IPS-18a (cell line): ENCODE results near the gene ATP2B2.
A peak's percentile ranks its signal among the peaks of the same experiment; 100 is the strongest.

Experiments used
- H3K27ac ChIP-seq: one replicate; pipeline ENCODE4 v1.5.1; 2013; ENCODE audit warnings: low read length
- H3K27me3 ChIP-seq: one replicate; pipeline ENCODE4 v1.6.1; 2013; ENCODE audit warnings: mild to moderate bottlenecking, low read length; ENCODE audit not compliant: control insufficient read depth, insufficient read depth
- H3K36me3 ChIP-seq: one replicate; pipeline ENCODE4 v1.6.1; 2013; ENCODE audit warnings: low read depth, low read length; ENCODE audit not compliant: control insufficient read depth
- H3K4me1 ChIP-seq: one replicate; pipeline ENCODE4 v1.6.1; 2013; ENCODE audit warnings: low read depth, low read length; ENCODE audit not compliant: control insufficient read depth
- H3K4me3 ChIP-seq: one replicate; pipeline ENCODE4 v1.5.1; 2013; ENCODE audit warnings: low read length
- H3K9ac ChIP-seq: one replicate; pipeline ENCODE4 v1.6.1; 2013; ENCODE audit warnings: mild to moderate bottlenecking, low read length, moderate library complexity
- H3K9me3 ChIP-seq: one replicate; pipeline ENCODE4 v1.6.1; 2013; ENCODE audit warnings: low read depth, low read length; ENCODE audit not compliant: control insufficient read depth

The ATP2B2 gene

GRCh38 chr3:10474275-10474646 is 31.1 kb downstream of the ATP2B2 start:
- H3K9me3 ChIP-seq: no peaks in the 10 kb centered on the region
- H3K9ac ChIP-seq: no peak overlapping the region
- no peak overlapping the region for H3K27ac ChIP-seq
- H3K36me3 ChIP-seq: no peaks in the 10 kb centered on the region
- no peak overlapping the region for H3K4me3 ChIP-seq
- H3K27me3 ChIP-seq: no peaks in the 10 kb centered on the region
- H3K4me1 ChIP-seq: peaks cover 14% of the 10 kb centered on the region

GRCh38 chr3:10473581-10474274 is 31.7 kb downstream of the ATP2B2 start:
- no peak overlapping the region for H3K27ac ChIP-seq
- no peaks in the 10 kb centered on the region for H3K36me3 ChIP-seq
- no peak overlapping the region for H3K9ac ChIP-seq
- H3K4me1 ChIP-seq: peaks cover 14% of the 10 kb centered on the region
- H3K27me3 ChIP-seq: no peaks in the 10 kb centered on the region
- no peaks in the 10 kb centered on the region for H3K9me3 ChIP-seq
- H3K4me3 ChIP-seq: no peak overlapping the region

- H3K27me3 ChIP-seq: no peaks in the 10 kb centered on the region
- H3K27ac ChIP-seq: no peak overlapping the region
These were observed 32.4 kb downstream of the ATP2B2 start for GRCh38 chr3:10472877-10473440.

DNA sequence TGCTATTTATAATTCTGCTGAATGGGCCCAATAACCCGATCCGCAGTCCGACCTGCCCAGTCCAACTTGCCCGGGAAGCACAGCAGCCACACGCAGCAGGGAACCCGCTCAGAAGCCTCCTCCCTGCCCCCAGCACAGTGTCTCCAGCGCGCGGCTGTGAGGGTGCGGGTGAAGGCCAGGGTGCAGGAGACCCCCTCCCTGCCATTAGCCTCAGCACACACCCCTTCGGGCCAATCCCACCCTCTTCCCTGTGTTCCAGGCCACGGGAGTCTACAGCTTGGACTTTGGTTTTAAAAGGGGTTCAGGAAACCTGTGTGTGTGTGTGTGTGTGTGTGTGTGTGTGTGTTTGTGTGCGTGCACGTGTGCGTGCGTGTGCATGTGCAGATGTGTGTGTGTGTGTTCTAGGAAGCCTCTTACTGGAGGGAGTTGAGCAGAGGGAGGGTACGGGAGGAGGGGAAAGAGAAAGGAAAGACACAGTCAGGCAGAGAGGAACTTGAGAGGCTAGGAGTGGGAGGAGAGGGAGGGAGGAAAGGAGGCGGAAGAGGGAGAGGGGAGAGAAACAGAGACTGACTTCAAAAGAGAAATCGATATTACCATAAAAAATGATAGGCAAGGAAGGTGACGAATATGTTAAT is 34.2 kb downstream of the ATP2B2 start:
- H3K27me3 ChIP-seq: no peaks in the 10 kb centered on the region
- H3K4me1 ChIP-seq: peaks cover 14% of the 10 kb centered on the region
- no peak overlapping the region for H3K9ac ChIP-seq
- peak overlapping the region; percentile 49 for H3K4me3 ChIP-seq
- H3K9me3 ChIP-seq: no peaks in the 10 kb centered on the region
- no peaks in the 10 kb centered on the region for H3K36me3 ChIP-seq
- H3K27ac ChIP-seq: no peak overlapping the region

More at GRCh38 chr3:10472877-10473440, 32.4 kb downstream of the ATP2B2 start:
- no peak overlapping the region for H3K4me3 ChIP-seq
- no peaks in the 10 kb centered on the region for H3K36me3 ChIP-seq
- peaks cover 14% of the 10 kb centered on the region for H3K4me1 ChIP-seq
- H3K9ac ChIP-seq: no peak overlapping the region
- H3K9me3 ChIP-seq: no peaks in the 10 kb centered on the region

DNA sequence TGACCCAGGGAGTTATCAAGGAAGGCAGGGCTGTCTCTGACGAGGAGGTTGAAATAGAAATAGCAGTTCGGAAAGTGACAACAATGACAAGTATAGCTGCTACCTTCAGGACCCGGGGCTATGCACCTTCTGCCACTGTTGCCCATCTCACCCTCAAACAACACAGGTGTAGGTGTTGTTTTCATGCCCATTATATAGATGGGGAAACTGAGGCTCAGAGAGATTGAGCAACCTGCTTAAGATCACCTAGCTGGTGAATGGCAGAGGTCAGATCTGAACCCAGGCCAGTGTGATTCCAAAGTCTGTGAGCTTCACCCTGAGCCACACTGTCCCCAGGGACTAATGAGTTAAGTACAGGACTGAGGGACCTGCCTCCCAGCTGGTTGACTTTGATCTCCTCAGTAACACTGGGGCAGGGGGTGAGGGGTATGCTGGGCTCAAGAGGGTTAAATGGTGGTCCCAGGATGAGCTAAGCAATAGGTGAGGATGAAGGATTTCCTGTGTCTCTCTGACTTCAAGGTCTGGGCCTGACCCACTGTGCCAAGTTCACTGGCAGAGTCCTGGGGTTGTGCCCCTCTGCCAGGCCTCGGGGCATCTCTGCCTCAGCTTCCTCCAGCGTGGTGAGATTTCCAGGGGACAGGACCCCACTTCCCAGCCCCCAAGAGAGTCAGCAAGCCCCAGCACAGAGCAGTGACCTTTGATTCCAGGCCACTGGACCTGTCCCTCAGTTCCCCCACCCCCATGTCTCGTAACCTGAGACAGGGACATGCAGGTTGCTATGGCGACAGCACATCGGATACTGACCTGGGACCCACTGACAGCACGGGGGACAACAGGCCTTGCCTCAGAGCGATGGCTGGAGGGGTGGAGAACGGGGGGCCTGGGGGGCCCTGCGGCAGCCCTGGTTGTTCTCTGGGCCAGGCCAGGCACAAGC is 35.0 kb downstream of the ATP2B2 start:
- Histone ChIP-seq H3K4me1 (peaks cover 14% of the 10 kb centered on the region), H3K9me3 (no peaks in the 10 kb centered on the region), H3K36me3 (no peaks in the 10 kb centered on the region), H3K4me3 (peak overlapping the region; percentile 49), H3K9ac (no peak overlapping the region), H3K27me3 (no peaks in the 10 kb centered on the region), H3K27ac (no peak overlapping the region)

- Histone ChIP-seq H3K9me3 (no peaks in the 10 kb centered on the region), H3K9ac (no peak overlapping the region), H3K4me3 (no peak overlapping the region), H3K36me3 (no peaks in the 10 kb centered on the region), H3K27me3 (no peaks in the 10 kb centered on the region), H3K4me1 (peaks cover 14% of the 10 kb centered on the region), H3K27ac (no peak overlapping the region)
These were observed 35.8 kb downstream of the ATP2B2 start for GRCh38 chr3:10469441-10470119.

DNA sequence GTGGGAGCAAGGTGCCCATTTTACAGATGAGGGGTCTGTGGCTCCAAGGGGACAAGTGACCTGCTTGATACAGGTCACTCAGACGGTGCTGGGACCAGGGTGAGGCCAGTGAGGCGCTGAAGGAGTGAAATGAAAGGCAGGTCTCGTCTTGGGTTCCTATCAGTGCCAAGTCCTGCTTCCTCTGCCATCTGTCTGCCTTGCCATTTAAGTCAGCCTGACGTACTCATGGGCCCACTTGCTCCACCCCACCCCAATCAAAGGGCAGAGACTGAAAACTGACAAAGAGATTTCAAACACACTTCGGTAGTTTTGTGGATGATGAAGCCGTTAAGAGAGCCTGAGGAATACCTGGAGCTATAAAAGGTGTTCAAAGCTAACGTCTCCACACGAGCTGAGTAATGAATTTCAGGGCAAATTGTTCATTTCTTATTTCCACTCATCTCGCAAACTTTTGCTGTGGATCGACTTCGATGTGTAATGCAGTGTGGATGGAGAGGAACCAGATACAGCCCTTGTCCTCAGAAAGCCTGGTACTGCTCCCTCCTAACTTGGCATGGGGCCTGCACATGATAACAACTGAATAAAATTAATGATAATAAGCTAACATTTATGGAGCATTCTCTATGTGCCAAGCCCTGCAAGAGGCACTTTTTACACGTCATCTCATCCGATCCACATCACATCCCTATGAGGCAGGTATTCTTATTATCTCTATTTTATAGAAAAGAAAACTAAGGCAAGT is 36.6 kb downstream of the ATP2B2 start:
- Histone ChIP-seq H3K36me3 (no peaks in the 10 kb centered on the region), H3K27ac (no peak overlapping the region), H3K9ac (no peak overlapping the region), H3K4me3 (no peak overlapping the region), H3K4me1 (peaks cover 14% of the 10 kb centered on the region), H3K27me3 (no peaks in the 10 kb centered on the region), H3K9me3 (no peaks in the 10 kb centered on the region)

- no peak overlapping the region for H3K9ac ChIP-seq
- no peaks in the 10 kb centered on the region for H3K27me3 ChIP-seq
- no peak overlapping the region for H3K4me3 ChIP-seq
- H3K4me1 ChIP-seq: peaks cover 14% of the 10 kb centered on the region
- H3K27ac ChIP-seq: no peak overlapping the region
- H3K36me3 ChIP-seq: no peaks in the 10 kb centered on the region
- no peaks in the 10 kb centered on the region for H3K9me3 ChIP-seq
These were observed 37.3 kb downstream of the ATP2B2 start for GRCh38 chr3:10467904-10468612.

DNA sequence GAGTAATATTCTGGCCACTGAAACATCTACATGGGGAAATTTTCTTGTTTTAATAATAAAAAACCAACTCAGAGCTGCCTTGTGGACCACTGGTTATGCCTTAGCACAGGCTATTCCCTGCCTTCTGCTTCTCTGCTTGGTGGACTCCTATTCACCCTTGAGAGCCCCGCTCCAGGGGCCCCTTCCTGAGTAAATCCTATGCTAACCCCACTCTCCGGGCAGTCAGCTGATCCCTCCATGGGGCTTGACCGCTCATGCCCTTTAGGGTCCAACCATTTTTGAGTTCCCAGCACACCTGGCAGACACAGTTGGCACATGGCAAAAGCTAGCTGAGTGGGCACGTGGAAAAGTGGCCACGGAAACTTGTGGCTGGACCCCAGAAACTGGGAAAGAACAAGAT is 38.2 kb downstream of the ATP2B2 start:
- Histone ChIP-seq H3K27me3 (no peaks in the 10 kb centered on the region), H3K27ac (no peak overlapping the region), H3K9me3 (no peaks in the 10 kb centered on the region), H3K36me3 (no peaks in the 10 kb centered on the region), H3K9ac (no peak overlapping the region), H3K4me3 (no peak overlapping the region), H3K4me1 (peaks cover 14% of the 10 kb centered on the region)

GRCh38 chr3:10466186-10466585 is 39.2 kb downstream of the ATP2B2 start:
- no peaks in the 10 kb centered on the region for H3K27me3 ChIP-seq
- H3K4me1 ChIP-seq: peaks cover 13% of the 10 kb centered on the region
- H3K36me3 ChIP-seq: no peaks in the 10 kb centered on the region
- no peak overlapping the region for H3K27ac ChIP-seq
- no peak overlapping the region for H3K4me3 ChIP-seq
- H3K9me3 ChIP-seq: no peaks in the 10 kb centered on the region
- H3K9ac ChIP-seq: no peak overlapping the region
